ENCODE measurements around the gene PIK3CB.
A peak's percentile ranks its signal among the peaks of the same experiment; 100 is the strongest.
"Not testable (repeated sequence)": the region's sequence is repeated elsewhere in the genome, so short reads cannot be mapped to it uniquely, and the experiment has no call there.

Gene PIK3CB

DNA sequence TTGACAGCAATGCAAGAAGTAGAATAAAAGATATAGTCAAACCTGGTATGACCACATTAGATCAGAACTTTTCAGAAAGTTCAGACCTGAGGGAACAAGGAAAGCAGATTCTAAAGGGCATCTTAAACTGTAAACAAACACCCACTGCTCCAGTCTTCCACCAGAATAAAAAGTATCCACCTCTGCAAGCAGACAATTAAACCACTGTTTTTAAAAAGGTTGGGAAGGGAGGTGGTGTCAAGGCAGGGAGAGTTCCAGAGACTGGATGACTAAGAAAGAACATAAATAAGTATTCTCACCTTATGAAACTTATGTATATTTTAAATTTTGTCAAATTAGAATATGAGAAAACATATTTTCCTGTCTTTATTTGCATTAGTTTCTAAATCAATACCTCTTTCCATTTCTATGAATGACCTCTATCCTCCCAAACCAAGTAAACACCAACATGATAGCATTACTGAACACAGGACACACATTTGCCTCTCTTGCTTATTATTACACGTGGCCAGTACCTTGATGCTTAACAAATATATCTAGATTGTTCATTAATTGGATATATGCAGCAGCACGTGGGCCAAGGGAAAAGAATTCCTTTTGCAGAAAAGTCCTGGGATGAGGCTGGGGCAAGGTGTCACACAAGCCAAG, 31.6 kb downstream of the PIK3CB start:
- no peak for DNase-seq (ENCODE audit: low read depth)

DNA sequence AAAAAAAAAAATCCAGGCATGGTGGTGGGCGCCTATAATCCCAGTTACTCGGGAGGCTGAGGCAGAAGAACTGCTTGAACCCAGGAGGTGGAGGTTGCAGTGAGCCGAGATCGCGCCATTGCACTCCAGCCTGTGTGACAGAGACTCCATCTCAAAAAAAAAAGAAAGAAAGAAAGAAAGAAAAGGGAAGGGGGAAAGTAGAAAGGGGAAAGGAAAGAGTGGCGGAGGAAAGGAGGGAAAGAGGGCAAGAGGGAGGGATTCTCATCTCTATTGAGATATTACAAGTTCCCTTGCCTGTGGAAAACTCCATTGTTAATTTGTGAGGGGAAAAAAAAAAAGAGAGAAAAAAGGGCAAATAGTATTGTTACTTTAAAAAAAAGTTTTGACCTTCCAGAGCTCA, 32.5 kb downstream of the PIK3CB start:
- DNase-seq (ENCODE audit: low read depth), result not testable (repeated sequence)

DNA sequence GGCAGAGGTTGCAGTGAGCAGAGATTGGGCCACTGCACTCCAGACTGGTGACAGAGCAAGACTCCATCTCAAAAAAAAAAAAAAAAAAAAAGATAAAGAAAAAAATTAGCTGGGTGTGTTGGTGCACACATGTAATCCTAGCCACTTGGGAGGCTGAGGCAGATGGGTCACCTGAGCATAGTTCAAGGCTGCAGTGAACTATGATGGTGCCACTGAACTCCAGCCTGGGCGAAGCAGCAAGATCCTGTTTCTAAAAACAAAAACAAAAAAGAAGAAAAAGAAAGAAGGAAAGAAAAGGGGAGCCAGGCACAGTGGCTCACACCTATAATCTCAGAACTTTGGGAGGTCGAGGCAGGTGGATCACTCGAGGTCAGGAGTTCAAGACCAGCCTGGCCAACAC, 32.9 kb downstream of the PIK3CB start:
- DNase-seq (ENCODE audit: low read depth), result no peak

DNA sequence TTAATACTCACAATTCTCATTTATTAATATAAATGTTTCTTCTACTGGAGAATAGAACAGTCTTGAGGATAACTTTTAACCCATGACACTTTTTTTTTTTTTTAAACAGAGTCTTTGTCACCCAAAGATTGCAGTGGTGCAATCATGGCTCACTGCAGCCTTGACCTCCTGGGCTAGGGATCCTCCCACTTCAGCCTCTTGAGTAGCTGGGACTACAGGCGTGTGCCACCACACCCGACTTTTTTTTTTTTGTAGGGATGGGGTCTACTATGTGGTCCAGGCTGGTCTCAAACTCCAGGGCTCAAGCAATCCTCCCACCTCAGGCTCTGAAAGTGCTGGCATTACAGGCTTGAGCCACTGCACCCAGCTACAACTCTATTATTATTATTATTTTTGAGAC, 34.5 kb downstream of the PIK3CB start:
- DNase-seq (ENCODE audit: low read depth), result no peak

DNA sequence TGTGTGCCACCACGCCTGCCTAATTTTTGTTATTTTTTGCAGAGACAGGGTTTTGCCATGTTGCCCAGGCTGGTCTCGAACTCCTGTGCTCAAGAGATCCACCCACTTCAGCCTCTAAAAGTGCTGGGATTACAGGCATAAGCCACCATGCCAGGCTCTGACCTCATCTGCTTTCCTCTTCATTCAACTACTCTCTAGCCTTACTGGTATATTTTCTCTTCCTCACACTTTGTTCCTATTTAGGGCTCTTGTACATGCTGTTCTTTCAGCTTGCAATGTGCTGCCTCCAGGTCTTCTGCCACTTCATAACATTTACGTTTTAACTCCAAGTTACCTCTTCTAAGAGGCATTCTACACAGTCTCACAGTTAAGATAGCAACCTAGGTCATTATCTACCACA, 34.9 kb downstream of the PIK3CB start:
- DNase-seq (ENCODE audit: low read depth), result no peak

DNA sequence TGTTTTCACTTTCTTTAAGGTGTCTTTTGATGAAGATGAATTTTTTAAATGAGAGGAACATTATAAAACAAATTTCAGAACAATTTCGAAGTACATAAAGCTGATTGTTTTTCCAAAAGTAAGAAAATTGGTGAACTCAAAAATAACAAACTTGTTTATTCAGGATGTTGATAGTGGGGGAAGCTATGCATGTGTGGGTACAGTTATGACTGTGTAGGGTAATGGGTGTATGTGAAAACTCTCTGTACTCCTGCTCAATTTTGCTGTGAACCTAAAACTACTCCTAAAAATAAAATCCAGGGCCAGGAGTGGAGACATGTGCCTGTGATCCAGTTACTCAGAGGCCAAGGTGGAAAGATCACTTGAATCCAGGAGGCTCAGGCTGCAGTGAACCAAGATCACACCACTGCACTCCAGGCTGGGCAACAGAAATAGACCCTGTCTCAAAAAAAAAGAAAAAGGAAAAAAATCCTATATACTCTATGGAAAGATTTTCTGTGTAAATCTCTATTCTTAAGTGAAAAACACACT, 37.2 kb downstream of the PIK3CB start:
- DNase-seq (ENCODE audit: low read depth), result no peak

DNA sequence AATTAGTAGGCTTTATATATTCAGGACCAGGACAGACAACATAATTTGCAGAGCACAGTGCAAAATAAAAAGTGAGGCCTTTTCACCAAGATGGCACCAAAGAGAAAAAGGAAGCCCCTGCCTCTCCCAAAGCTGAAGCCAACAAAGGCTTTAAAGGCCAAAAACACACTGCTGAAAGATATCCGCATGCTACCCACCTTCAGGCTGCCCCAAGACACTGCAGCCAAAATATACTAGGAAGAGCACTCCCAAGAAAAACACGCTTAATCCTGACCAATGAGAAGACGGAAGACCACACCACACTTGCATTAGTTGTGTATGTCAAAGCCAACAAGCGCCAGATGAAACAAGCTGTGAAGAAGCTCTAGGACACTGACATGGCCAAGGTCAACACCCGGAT, 38.0 kb downstream of the PIK3CB start:
- no peak for DNase-seq (ENCODE audit: low read depth)

DNA sequence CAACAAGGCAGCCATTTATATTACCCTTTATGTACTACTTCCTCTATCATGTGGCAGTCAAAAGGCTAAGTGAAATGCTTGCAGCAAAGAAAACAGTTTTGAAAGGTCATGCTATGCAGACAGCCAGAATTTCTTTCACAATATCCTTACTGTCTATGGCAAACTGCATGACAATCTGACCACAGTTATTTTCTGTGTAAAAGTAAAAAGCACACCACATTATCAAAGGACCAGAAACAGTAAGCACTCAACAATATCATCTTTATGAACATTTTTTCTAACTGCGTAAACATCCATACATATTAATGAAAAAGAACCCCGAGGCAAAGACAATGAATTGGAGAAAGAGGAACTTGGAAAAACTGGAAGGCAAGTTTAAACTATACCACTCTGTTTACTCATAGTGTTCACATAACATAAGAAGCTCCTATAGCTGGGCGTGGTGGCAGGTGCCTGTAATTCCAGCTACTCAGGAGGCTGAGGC, 47.9 kb downstream of the PIK3CB start:
- DNase-seq (ENCODE audit: low read depth), result peak; percentile 35

DNA sequence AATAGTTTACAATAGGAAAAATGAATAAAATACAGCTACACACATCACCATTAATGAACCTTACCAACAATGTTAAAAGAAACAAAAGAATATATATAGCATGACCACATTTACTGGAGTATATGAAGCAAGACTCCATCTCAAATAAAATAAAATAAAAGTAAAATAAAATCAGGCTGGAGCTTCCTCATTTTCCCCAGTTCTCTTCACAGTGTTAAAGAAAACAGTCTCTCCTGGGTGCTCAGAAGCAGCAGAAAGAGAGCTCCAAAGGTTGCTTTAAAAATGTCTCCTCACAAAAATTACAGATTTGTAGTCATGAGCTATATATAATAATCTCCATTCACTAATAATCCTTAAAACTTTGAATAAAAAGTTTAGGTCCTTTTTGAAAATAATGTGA, 48.8 kb downstream of the PIK3CB start:
- DNase-seq (ENCODE audit: low read depth), result no peak

DNA sequence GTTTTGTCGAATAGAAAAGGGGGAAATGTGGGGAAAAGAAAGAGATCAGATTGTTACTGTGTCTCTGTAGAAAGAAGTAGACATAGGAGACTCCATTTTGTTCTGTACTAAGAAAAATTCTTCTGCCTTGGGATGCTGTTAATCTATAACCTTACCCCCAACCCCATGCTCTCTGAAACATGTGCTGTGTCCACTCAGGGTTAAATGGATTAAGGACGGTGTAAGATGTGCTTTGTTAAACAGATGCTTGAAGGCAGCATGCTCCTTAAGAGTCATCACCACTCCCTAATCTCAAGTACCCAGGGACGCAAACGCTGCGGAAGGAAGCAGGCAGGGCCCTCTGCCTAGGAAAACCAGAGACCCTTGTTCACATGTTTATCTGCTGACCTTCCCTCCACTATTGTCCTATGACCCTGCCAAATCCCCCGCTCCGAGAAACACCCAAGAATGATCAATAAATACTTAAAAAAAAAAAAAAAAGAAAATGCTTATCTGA, 49.3 kb downstream of the PIK3CB start:
- DNase-seq (ENCODE audit: low read depth), result not testable (repeated sequence)

DNA sequence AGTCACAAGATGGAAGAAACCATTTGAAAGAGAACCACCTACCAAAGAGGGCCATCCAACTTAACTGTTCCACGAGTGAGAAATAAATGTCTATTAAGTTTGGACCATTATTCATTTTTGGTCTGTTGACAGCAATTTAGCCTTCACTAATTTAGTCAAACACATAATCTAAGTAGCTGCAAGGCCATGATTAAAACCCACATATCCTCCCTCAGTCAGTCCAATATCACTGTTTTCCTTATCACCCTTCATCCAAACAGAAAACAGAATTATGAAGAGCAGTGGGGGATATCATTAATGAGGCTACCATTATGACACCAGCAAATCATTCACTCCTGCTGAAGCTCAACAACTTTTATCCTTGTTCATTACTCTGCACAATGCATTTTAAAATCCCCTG, 52.0 kb downstream of the PIK3CB start:
- no peak for DNase-seq (ENCODE audit: low read depth)

DNA sequence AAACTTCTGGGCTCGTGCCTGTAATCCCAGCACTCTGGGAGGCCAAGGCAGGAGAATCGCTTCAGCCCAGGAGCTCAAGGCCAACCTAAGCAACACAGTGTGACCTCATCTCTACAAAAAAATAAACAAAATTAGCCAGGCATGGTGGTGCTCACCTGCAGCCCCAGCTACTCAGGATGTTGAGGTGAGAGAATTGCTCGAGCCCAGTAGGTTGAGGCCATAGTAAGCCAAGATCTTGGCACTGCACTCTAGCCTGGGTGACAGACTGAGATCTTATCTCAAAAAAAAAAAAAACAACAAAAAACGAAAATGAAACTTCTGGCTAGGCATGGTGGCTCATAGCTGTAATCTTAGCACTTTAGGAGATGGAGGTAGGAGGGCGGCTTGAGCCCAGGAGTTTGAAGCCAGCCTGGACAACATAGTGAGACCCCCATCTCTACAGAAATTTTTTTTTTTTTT, 53.7 kb downstream of the PIK3CB start:
- DNase-seq (ENCODE audit: low read depth), result no peak

DNA sequence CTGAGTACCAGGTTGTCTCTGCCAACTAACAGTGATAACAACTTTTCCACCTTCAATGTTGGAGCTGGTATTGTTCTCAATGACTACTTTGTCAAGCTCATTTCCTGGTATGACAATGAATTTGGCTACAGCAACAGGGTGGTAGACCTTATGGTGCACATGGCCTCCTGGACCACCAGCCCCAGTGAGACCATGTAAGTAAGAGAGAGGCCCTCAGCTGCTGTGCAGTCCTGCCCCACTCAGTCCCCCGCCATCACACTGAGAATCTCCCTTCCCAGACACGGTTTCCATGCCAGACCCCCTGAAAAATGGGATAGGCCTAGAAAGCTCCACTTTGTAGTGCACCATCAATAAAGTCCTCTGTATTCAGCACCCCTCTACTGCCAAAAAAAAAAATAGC, 56.1 kb downstream of the PIK3CB start:
- DNase-seq (ENCODE audit: low read depth), result no peak

DNA sequence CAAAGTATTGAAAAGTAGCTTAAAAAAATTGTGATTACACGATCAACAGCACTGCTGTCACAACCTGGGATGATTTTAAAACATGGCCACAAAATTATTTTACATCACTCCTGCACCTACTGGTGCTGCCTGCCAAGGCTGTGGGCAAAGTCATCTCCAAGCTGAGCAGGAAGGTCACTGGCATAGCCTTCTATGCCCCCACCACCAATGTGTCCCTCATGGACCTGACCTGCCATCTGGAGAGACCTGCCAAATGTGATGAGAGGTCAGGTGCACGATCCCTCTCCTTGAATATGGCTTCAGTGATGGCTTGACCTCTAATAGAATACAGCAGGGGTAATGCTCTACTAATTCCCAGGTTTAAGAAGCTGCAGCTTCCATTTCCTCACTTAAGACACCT, 57.8 kb downstream of the PIK3CB start:
- no peak for DNase-seq (ENCODE audit: low read depth)

DNA sequence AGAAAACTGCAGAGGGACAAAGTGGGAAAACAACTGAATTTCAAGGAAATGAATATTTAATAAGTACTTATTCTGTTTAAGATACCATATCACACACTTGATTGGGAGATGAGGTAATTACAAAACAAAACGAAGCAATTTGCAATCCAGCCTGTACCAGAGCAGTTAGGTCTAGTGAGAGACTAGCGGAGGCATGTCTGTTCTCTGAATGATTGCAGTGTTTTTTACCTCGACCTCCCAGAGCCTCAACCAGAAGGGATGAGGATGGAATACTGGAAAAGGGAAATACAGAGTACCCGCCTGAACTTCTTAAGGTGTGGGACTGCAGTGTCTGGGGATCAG, 59.5 kb downstream of the PIK3CB start:
- no peak for DNase-seq (ENCODE audit: low read depth)

DNA sequence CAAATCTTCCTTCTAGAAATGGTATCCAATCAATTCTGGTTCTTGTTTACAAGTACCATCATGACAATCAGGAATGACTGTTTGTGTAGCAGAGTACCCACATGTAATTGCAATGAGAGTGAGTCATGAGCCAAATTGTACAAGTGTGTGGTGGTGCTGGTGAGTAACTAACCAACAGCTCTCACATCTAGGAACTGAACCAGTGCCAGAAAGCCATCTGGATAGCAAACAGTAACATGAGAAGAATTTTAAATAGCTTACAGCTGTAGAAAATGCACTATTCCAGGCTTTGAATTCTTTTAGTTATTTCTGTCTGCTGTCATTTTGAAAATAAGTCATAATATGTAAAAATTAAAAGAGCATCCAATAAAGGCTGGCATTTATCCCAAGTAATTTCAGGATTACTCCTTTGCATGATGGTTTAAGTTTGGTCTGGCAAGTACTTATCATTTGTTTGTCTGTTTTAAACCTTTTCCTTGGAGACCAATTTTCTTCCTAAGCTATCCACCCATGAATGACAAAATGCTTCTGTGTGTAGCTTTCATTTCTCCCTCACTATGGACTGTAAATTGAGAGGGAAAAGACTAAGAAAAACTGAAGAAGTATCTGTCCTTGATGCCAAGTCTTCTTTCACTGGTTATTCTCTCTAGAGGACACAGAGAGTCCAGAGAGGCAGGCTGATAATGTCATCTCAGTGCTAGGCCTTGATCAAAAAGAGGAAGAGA, 60.0 kb downstream of the PIK3CB start:
- DNase-seq (ENCODE audit: low read depth), result peak; percentile 99

DNA sequence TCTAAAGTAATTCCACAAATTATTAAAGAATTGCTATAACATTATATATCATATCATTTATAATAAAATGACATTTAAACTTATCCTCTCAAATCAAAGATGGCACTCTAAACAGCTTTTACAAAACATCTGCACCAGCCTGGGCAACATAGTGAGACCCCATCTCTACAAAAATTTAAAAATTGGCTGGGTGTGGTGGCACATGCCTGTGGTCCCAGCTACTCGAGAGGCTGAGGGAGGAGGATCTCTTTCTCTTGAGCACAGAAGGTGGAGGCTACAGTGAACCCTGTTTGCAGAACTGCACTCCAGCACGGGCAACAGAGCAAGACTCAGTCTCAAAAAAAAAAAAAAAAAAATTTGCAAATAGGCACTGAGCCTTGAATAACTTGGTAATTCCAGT, 63.1 kb downstream of the PIK3CB start:
- no peak for DNase-seq (ENCODE audit: low read depth)

DNA sequence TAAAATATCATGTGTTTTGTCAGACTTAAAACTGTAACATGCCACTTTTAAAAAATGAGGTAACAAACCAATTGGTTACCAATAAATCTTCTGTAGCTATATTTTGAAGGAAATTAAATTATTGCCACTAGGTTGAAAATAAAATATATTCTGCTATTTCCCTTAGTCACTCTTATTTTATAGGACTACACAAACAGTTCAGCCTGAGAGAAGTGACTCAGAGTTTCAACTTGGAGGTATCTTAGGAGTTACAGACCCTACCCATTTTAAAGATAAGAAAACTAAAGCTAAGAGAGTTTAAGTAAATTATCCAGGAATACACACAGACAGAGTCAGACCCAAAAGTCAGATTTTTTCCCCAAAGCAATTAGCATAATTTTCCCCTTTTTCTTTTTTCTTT, 65.1 kb downstream of the PIK3CB start:
- no peak for DNase-seq (ENCODE audit: low read depth)

DNA sequence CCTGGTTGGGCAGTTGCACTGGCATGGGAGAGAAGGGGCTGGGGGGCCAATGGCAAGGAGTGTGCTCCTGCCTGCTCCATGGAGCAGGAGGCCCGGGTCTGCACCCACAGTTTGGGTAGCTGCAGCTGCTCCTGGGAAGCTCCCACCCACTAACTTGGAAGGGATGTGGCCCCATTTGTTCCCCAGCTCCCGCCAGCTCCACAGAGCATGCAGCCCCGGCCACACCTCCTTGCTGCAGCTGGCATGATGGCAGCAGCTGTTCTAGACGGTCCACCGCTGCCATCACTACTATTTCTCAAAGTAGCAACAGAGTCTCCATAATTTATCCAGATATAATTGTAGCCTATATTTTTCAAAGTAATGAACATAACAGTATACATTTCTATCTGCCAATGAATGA, 65.8 kb downstream of the PIK3CB start:
- DNase-seq (ENCODE audit: low read depth), result no peak

DNA sequence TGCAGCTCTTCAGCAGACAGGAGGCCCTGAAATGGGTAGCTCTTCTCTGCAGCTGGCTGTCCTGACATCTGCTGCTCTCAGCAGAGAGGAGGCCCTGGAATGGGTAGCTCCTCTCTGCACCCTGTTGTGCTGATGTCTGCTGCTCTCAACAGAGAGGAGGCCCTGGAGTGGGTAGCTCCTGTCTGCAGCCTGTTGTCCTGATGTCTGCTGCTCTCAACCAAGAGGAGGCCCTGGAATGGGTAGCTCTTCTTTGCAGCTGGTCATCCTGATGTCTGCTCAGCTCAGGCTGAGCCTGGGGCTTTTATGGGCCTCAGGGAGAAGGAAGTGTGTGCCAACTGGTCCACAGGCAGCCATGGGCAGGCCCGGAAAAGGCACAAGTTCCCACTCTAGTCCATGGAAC, 66.6 kb downstream of the PIK3CB start:
- DNase-seq (ENCODE audit: low read depth), result no peak

DNA sequence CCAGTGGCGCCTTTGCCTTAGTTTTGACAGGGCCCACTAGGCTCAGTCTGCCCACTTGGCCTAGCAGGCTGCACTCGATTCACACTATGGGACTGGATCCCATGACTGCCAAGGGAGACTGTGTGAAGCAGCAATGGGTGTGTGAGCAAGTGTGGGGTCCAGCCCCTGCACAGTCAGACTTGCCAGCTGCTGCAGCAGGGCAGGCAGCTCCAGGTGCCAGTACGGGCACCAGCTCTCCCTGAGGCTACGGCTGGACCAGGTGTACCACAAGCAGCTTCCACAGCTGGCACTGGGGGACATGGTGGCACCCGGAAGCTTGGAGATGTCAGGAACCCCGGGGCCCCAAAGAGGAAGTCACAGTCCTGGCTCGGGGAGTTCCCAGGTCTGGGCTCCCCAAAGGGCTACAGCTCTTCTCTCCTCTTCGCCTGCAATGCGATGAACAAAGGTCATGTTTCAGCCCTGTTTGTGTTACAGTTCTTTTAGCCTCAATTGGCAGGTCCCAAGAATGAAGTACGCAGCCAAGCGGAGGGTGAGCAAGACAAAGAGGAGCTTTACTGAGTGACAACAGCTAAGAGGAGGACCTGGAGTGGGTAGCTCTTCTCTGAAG, 67.1 kb downstream of the PIK3CB start:
- no peak for DNase-seq (ENCODE audit: low read depth)

DNA sequence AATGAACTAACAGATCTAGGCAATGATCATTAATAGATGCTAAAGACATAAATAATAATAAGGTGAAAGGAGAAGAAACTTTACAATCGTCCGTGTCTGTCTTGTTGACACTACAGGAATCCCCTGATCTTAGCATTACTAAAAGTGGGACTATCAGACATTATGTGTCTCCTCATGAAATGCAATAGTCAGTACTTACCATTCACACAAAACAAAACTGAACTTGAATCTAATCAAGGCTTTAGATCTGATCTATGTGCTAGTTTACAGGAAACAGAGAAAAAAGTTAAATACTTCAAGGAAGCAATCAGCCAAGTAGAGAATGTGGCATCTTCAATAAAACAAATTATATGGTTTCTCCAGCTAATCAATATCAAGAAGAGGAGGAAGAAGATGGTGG, 73.7 kb downstream of the PIK3CB start:
- DNase-seq (ENCODE audit: low read depth), result no peak

DNA sequence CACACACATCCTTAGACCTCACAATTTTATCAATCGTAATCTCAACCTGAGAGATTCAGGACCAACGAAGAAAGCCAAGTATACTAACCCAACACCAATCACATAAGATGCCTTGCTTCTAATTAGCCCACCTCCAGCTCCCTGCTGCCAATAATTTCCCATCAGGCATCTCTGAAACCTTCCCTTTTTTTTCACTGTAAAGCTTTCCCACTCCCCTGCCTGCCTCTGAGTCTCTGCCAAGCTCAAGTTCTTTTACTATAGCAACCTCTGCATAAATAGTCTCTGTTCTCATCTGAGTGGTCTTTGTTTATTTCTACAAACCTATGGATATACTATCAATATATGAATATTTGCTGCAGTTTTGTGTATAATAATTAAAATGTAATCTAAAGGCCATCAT, 86.5 kb downstream of the PIK3CB start:
- no peak for DNase-seq (ENCODE audit: low read depth)
